PFSK-1 (cell line): ENCODE measurements around the gene ADNP.

Experiments used
- FOXP2 ChIP-seq: optimal IDR thresholded peaks from 2 replicates; pipeline ENCODE3; 2011; ENCODE audit warnings: borderline replicate concordance, control low read depth, inconsistent platforms; ENCODE audit not compliant: insufficient read depth; ENCODE audit errors: extremely low read length, extremely low read depth
- POLR2AphosphoS5 ChIP-seq: IDR thresholded peaks from 2 replicates; pipeline ENCODE4 v1.6.1; 2012; ENCODE audit warnings: low read depth, mild to moderate bottlenecking, control low read depth, low read length, moderate library complexity
- SIN3A ChIP-seq: IDR thresholded peaks from 2 replicates; pipeline ENCODE4 v1.6.1; 2012; ENCODE audit warnings: mild to moderate bottlenecking, low read length, moderate library complexity, borderline replicate concordance; ENCODE audit not compliant: insufficient read depth
- TAF1 ChIP-seq: IDR thresholded peaks from 2 replicates; pipeline ENCODE4 v1.6.1; 2012; ENCODE audit warnings: low read length, control low read depth, borderline replicate concordance; ENCODE audit not compliant: insufficient read depth
- TF ChIP-seq, protein P1 (sequence below), 2 experiments: IDR thresholded peaks; 2 replicates each; pipeline versions ENCODE4 v1.6.1 to v1.8.0; 2011 to 2012; ENCODE audit warnings: low read depth in 2 of 2, low read length in 2 of 2, control low read depth in 1 of 2, inconsistent platforms in 1 of 2, mild to moderate bottlenecking in 1 of 2, moderate library complexity in 1 of 2; ENCODE audit not compliant: insufficient read depth in 1 of 2

The ADNP gene

DNA sequence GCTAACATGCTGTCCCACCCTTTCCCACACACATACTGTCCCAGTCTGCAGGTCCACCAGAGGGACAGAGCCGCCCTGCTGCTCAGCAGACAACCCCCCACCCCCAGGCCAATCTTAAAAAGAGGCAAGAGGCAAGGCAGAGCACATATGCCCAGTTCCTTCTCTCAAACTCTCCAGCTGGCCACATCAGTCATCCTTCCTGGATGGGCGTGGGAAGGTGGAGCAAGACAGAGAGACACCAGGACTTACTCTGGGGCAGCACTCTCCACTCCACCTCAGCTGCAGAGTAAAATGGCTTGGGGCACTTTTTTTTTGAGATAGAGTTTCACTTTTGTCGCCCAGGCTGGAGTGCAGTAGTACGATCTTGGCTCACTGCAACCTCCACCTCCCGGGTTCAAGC lies 38.2 kb upstream of the ADNP start:
- no peak for TF ChIP-seq TAF1
- TF ChIP-seq SIN3A = no peak
- TF ChIP-seq POLR2AphosphoS5 = no peak
- TF ChIP-seq FOXP2 = no peak
- TF ChIP-seq, protein P1, sequence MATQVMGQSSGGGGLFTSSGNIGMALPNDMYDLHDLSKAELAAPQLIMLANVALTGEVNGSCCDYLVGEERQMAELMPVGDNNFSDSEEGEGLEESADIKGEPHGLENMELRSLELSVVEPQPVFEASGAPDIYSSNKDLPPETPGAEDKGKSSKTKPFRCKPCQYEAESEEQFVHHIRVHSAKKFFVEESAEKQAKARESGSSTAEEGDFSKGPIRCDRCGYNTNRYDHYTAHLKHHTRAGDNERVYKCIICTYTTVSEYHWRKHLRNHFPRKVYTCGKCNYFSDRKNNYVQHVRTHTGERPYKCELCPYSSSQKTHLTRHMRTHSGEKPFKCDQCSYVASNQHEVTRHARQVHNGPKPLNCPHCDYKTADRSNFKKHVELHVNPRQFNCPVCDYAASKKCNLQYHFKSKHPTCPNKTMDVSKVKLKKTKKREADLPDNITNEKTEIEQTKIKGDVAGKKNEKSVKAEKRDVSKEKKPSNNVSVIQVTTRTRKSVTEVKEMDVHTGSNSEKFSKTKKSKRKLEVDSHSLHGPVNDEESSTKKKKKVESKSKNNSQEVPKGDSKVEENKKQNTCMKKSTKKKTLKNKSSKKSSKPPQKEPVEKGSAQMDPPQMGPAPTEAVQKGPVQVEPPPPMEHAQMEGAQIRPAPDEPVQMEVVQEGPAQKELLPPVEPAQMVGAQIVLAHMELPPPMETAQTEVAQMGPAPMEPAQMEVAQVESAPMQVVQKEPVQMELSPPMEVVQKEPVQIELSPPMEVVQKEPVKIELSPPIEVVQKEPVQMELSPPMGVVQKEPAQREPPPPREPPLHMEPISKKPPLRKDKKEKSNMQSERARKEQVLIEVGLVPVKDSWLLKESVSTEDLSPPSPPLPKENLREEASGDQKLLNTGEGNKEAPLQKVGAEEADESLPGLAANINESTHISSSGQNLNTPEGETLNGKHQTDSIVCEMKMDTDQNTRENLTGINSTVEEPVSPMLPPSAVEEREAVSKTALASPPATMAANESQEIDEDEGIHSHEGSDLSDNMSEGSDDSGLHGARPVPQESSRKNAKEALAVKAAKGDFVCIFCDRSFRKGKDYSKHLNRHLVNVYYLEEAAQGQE (IDR thresholded peaks at IDR 0.05; ENCODE audit: insufficient read depth in 1 of 2, low read depth in 2 of 2, low read length in 2 of 2) = no peak

DNA sequence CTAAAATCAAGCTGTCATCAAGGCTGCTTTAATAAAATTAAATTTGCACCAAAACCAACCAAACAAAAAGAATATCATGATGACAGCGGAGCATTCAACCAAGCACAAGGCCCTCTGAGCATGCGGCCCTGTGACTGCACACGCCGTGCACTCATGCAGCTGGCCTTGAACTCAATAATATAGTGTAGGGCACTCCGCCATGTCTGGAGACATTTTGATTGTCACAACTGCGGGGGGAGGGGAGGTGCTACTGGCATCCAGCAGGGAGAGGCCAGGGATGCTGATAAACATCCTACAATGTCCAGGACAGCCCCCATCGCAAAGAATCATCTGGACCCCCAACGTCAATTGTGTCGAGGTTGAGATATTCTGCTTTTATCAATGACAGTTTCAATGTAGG lies 37.1 kb upstream of the ADNP start:
- TF ChIP-seq TAF1 (no peak), POLR2AphosphoS5 (no peak), FOXP2 (no peak), SIN3A (no peak)
- TF ChIP-seq, protein P1 (IDR thresholded peaks at IDR 0.05; ENCODE audit: insufficient read depth in 1 of 2, low read depth in 2 of 2, low read length in 2 of 2) = no peak

DNA sequence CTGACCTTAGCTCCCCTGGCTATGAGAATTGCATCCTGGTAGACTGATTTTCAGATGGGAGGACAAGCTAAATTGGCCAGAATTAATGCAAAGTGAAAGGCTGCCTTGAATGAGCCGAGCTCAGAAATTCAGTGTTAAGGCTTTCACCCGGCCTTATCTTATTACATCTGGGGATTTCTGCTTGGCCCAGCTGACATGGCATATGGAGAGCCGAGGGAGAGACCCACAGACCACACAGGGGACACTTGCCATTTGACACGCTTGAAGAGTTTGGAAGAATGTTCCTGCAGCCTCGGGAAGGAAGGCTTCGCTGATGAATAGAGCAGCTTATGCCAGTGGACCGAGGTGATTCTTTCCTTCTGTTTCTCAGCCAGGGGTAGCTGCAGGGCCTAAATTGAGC lies 36.3 kb upstream of the ADNP start:
- TF ChIP-seq, protein P1 (IDR thresholded peaks at IDR 0.05; ENCODE audit: insufficient read depth in 1 of 2, low read depth in 2 of 2, low read length in 2 of 2) = no peak
- TF ChIP-seq FOXP2 (no peak), SIN3A (no peak), POLR2AphosphoS5 (no peak), TAF1 (no peak)

DNA sequence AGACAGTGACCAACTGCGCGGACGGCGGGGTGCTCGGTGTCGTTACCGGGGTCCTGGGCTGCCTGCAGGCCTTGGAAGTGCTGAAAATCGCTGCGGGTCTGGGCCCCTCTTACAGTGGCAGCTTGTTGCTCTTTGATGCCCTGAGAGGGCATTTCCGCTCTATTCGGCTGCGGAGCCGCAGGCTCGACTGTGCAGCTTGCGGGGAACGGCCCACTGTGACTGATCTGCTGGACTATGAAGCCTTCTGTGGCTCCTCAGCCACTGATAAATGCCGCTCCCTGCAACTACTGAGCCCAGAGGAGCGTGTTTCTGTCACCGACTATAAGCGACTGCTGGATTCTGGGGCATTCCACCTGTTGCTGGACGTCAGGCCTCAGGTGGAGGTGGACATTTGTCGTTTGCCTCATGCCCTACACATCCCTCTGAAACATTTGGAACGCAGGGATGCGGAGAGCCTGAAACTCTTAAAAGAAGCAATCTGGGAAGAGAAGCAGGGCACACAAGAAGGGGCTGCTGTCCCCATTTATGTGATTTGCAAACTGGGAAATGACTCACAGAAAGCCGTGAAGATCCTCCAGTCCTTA lies 28.4 kb upstream of the ADNP start:
- TF ChIP-seq SIN3A = no peak
- TF ChIP-seq FOXP2 = no peak
- TF ChIP-seq TAF1 = no peak
- TF ChIP-seq POLR2AphosphoS5 = no peak
- TF ChIP-seq, protein P1 (IDR thresholded peaks at IDR 0.05; ENCODE audit: insufficient read depth in 1 of 2, low read depth in 2 of 2, low read length in 2 of 2) = no peak
